Left colon (tissue), 2 donors: Measurements from ENCODE around the gene MYCBP. TPM values are rescaled to one million over a fixed set of nuclear protein-coding genes. Genes with fewer than 3 reads are reported as not detected.

ENCODE experiments used
- ATAC-seq: fragments of 200-7000 bp; cut with Tn5 transposase; one replicate; pipeline ENCODE4 v1.9.1; 2020; ENCODE audit warnings: mild to moderate bottlenecking, moderate library complexity
- DNase-seq, 2 donors: peaks; one replicate each; pipeline ENCODE4 v3.0.0-alpha.2; 2020
- intact Hi-C, 2 donors: fragments of 100-400 bp; cut with DNase I in 1 of 2; cut with micrococcal nuclease in 1 of 2; formaldehyde crosslinking; loops; one replicate each; pipeline versions ENCODE4 v1.11.2 to v1.14.0; 2022; cut with DNase I, micrococcal nuclease
- total RNA-seq, 2 donors: library from RNA; stranded (reverse); fragmentation: NEBNext Ultra II Directional; extraction: Animal tissue kit (Norgen Biotek cat#: 25700); gene quantifications; one replicate each; pipeline ENCODE4 v1.2.1, GENCODE V29; 2021
- donor health status: DM: no; HTN: no; CAD: no.
- donor health status: DM: yes; HTN: yes; CAD: no.

The MYCBP gene
- total RNA-seq, 2 donors from 2014 or later: 32.7 to 39.3 TPM

DNA sequence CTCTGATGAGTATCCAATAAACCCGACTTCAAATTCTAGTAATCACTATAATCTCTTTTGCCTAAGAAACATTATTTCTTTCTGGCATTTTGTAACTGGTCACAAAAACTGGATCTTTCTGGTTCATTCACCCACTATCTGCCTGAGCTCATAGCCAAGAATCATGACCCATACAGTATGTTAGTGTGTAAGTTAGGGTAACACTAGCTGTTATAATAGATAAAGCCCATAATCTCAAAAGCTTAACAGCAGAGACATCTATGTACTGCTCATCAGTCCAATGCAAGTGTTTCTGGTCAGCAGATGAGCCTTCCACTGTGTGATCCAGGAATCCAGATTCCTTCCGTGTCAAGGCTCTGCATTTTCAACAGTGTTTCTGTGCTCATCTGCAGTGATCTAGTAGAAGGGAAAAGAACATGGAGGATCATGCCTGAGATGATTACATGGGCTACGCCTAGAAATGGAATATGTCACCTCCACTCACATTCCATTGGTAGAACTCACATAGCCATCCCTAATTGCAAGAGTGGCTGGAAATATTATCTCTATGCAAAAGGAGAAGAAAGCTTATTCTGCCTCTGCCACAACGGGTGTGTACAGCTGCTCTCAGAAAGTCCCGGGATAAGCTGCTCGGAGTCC, 41.3 kb downstream of the MYCBP start:
- intact Hi-C loops: no loop called here
- ATAC-seq (no peak), DNase-seq (no peak)

DNA sequence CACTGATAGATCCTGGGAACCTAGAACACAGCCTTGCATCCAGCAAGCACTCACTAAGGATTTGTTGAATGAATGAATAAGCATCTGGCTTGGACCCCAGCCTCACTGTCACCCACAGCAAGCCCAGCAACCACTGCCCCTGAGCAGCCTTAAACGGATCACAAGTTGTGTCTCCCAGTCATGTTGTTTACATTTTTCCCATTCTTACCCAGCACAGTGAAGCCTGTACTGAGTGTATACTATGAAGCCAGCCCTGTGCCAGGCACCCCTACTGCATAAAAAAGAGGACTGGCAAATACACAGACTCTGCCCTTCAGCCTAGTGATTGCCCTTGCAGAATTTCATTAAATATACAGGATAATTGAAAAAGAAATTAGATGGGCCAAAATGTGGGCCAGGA, 43.8 kb downstream of the MYCBP start:
- intact Hi-C loops: no loop called here
- no peak for ATAC-seq

DNA sequence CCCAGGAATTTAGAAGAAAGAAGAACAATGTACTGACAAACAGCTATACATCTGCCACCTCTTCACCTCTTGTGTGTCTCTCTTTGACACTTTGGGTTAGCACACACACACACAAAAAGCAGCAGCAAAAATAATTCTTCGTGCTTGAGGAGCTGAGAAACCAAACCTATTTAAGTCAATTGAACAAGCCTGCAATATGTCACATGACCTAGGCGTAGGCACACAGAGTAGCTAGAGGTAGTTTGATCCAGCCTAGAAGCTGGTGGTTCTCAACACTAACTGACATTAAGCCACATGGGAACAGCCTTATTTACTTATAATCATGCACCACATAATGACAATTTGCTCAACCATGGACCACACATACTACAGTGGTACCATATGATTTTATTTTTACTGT, 45.8 kb downstream of the MYCBP start:
- ATAC-seq: no peak
- intact Hi-C loops: no loop called here
- DNase-seq: no peak

More for the DNA sequence above, 43.8 kb downstream of the MYCBP start:
- DNase-seq: no peak

DNA sequence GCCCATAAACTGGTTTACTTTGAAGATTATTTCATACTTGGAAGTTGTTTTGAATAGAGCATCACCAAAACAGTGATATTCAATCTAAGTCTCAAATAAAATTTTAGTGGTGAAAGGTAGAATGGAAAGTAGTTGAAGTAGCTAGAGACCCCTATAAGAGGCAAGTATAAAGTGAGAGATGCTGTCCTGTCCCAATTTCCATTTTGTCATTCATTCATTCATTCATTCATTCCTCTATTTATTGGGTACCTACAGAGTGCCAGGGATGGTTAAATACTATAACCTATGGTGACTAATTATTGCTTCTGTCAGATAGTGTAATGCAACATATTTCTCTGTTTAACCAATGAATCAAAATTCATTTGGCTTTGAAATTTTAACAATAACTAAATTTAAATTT, 46.3 kb downstream of the MYCBP start:
- no peak for DNase-seq
- intact Hi-C loops: no loop called here
- ATAC-seq: no peak

DNA sequence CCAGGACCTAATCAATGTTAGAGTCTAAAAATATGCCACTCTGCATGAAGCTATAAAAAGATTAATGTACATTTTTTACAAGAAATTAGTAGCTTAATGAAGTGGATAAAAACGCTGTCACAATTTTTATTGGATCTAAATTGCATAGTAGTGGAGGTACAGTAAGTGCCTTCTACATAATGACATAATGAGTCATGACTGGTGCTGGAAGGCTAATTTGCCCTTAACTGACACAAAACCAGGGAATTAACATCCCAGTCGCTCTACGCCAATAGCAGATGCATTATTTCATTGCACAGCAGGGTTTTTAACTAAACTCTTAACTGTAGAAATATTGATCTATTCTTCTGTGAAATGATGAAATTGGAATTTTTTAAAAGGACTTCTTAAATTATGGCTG, 46.9 kb downstream of the MYCBP start:
- no peak for ATAC-seq
- DNase-seq: no peak
- intact Hi-C loops: no loop called here

DNA sequence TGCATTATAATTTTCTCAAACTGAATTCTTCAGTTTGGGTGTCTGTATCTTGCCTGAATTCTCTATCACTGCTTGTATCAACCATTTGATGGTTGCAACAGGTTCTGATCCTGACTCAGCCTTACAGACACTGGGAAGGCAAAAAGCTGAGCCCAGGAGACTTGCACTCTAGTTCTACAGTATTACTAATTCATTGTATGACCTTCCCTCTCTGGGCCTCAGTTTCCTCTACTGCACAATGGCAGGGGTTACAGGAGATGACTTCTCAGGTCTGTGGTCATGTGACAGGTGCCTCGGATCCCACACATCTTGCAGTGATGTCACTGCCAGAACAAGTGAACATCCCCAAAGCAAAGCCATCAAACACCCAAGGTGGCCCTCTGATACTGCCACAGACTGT, 52.3 kb downstream of the MYCBP start:
- intact Hi-C loops: no loop called here
- DNase-seq (no peak), ATAC-seq (no peak)

DNA sequence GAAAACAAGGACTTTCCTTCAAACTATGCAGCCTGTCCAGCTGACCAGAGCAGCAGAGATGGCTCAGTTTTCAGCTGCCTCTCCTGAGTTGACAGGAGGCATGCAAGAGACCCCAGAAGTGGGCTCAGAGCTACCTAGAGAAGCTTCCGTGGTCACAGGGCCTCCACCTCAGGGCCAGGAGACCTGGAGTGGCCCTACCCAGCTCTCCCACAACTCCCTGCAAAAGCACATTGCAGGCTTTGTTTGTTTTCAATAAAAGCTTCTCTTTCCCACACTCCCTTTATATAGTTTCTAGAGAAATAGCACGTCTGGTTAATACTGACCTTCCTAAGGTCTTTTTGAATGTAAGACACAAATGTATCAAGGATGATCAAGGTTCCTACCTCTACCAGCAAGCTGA, 53.6 kb downstream of the MYCBP start:
- intact Hi-C loops: loop anchor here in 1 of 2 donors (10.0 kb wide), 1 partner anchor 215 kb away; no protein-coding TSS in a partner anchor
- peak; percentile 83 for ATAC-seq
- DNase-seq: no peak

DNA sequence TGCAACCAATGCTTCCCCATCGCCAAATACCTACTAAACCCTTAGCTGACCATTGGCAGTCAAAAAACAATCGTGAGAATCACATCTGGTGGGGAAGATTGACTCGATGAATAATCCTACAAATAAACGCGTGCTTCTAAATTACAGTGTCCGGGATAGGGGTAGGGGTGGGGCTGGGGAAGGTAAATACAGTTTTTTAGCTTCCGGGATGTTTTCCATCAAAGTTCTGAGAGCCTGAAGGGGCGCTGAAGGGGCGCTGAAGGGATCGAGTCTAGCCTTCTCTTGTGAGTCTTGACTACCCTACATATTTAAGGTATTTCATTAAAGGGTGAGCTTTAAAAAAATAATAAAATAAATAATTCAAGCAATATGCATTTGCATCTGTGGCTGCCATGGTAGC, 54.1 kb downstream of the MYCBP start:
- DNase-seq: no peak
- intact Hi-C loops: loop anchor here in 1 of 2 donors (10.0 kb wide), 1 partner anchor 214 kb away; no protein-coding TSS in a partner anchor
- ATAC-seq: peak; percentile 37

DNA sequence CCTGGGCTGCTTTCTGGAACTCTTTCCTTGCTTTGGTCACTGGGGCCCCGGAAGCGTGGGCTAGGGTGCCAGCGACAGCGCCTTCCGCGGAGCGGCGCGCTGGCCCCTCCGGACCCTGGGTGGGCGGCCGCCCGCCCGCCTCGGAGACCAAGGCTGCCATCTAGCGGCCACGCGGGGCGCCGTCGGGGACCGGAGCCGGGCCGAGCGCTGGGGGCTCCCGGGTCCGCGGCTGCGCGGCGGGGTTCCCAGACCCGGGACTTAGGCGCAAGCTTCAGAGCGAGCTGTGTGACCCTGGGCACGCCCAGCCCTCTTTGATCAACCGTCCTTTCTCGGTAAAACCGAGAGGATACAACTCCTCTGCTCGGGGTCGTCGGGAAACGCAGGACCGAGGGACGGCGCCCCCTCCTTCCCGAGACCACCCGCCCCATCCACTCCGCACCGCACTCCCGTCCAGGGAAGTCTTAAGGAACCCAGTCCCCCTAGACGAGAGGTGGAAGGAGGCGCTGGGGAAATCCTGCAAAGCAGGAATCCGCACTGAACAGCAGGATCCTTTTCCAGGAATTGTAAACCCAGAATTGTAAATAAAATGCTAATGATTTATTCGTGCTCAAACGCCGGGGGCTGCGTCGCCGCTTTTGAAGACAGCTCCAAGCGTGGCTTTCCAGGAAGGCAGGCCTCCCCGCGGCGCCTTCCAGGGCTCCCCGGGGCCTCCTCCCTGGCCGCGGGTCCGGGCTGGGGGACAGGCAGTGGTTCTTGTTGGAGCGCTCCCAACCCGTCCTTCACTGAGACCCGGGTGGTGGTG, 54.8 kb downstream of the MYCBP start:
- DNase-seq (peak in 1 of 2 donors; percentile 31), ATAC-seq (peak; percentile 62)
- intact Hi-C loops: loop anchor here in 1 of 2 donors (10.0 kb wide), 1 partner anchor 214 kb away; no protein-coding TSS in a partner anchor

DNA sequence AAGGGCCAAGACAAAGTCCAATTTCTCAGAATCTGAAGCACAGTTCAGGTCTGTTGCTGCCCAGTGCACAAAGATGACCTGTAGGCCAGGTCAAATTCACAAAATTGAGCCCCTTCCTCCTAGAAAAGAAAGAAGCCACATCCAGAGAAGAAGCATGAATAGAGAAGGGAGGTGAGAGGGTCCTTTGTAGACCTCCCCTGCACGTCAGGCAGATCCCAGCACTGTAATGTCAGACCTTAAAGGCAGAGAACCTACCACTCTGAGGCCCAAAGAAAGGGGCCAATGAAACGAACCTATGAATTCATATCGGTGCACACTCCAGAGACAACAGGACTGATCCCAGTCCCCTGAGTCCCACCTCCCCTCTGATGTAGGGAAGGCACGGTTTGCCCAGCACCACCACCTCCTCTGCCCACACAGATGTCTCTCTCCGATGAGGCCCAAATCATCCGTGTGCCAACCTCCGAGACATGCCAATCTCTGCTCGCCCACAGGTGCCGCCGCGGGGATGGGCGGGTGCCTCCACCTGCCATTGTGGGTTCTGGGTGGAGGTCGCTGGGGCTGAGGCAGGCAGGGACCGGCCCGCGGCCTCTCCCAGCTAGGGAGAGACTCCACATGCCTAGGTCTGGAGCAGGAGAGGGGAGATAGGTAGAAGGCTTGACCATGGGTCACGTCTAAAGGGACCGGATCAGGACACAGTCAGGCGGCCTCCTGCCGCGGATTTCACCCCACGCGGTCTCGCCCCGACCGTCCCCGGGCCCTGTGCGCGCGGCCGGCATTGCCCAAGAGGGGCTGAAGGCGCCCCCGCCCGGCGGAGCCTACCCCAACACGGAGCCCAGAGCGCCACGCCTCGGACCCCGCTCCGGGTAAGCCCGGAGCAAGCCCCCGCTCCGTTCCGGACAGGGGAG, 55.6 kb downstream of the MYCBP start:
- DNase-seq (no peak), ATAC-seq (no peak)
- intact Hi-C loops: loop anchor here in 1 of 2 donors (10.0 kb wide), 1 partner anchor 213 kb away; no protein-coding TSS in a partner anchor

DNA sequence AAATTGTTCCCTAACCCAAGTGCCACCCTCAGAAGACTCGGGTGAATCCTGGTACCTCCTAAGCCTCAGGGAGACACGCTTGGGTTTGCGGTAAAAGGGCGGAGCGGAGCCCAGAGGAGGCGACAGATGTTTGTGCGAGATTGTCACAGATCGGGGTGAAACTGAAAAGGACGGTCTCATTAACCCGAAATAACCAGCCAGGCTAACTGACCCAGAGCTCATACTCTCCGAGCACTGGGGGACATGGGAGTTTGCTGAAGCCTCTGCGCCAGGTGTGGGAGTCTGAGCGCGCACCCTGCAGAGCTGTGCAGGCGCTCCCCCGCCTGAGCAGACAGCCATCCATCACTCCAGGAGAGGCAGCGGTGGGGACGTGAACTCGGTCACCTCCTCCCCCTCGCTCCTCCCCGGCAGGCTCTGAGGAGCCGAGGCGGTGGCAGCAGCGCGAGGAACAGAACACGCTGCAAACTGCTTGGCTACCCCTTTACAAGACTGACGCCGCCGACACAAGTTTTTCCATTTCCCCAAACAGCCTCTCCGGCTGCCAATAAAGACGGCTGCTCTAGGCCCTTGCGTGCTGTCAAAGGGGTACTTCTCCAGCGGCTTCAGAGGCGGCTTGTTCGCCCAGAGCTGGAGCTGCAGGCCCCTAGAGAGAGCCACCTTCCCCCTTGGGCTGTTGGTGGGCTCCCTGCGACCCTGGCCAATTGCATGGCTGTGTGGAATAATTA, 57.1 kb downstream of the MYCBP start:
- no peak for DNase-seq
- intact Hi-C loops: loop anchor here in 1 of 2 donors (10.0 kb wide), 1 partner anchor 211 kb away; no protein-coding TSS in a partner anchor
- ATAC-seq: no peak

DNA sequence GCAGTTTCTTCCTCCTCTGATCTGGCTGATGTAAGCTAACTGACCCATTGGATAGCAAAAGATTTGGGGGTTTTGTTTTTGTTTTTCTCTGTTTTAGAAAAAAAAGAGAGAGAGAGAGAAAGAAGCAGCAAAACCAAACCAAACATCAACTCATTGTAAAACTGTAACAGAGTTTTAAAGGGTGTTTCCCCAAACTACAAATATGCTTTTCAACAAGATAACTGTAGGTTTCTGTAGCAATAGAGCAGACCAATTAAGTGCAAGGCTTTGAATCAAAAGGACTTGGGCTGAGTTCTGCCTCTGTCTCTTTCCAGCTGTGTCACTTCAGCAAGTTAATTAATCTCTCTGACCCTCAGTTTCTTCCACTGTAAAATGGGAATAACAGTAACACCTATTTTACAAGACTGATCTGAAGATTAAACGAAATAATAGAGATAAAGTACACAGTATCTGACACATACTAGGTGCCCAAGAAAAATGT, 58.1 kb downstream of the MYCBP start:
- ATAC-seq (no peak), DNase-seq (no peak)
- intact Hi-C loops: loop anchor here in 1 of 2 donors (10.0 kb wide), 1 partner anchor 210 kb away; no protein-coding TSS in a partner anchor

DNA sequence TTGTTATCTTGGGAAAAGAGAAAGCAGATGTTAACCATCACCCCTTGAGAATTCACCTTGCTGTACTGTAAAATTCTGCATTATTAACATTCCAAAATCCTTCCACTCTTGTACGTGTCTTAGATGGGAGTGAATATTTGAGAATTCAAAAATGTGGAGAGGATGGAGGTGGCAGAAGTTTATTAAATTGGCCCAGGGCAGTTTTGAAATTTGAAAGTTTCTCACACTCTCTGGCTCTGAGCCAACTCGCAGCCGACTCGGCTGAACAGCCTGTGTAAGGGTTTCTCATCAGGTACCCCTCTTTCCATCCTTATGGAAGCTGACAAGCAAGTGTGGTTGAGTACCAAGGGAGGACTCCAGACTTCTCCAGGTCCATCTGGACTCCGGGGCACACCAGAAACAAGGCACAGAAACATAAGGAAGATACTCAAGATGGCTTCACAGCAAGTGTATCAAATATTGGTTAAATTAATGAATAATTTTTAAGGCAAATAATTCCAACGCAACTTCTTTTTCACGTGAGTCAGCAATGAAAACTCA, 58.6 kb downstream of the MYCBP start:
- intact Hi-C loops: loop anchor here in 1 of 2 donors (10.0 kb wide), 1 partner anchor 210 kb away; no protein-coding TSS in a partner anchor
- ATAC-seq: no peak
- DNase-seq: no peak

DNA sequence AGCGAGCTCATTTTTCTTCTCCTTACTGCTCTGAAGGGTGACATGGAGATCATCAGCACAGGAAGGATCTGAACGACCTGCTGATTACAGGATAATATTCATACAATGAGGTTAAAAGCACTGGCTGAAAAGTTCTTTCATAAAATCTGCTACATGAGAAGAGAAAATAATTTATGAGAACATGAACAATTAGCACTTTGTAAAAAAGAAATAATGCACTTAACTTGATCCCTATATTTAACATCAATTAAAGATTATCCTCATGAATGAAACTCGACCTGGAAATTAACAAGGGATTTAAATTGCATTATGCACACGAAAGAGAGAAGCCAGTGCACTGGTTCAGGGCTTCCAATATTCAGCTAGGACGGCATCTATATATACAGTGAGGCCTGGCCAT, 60.2 kb downstream of the MYCBP start:
- intact Hi-C loops: loop anchor here in 1 of 2 donors (10.0 kb wide), 1 partner anchor 208 kb away; no protein-coding TSS in a partner anchor
- DNase-seq: no peak
- ATAC-seq: no peak
